Posterior vena cava (tissue), 2 donors: ENCODE data around the gene TTLL9. TPM values are rescaled to one million over a fixed set of nuclear protein-coding genes. Genes with fewer than 3 reads are reported as not detected.
"Not testable (repeated sequence)": the region's sequence is repeated elsewhere in the genome, so short reads cannot be mapped to it uniquely, and the experiment has no call there.

ENCODE experiments used
- DNase-seq: peaks from one replicate; pipeline ENCODE4 v3.0.0-alpha.2; 2020; ENCODE audit warnings: low spot score
- intact Hi-C, 2 donors: fragments of 100-400 bp; cut with DNase I; formaldehyde crosslinking; loops; one replicate each; pipeline versions ENCODE4 v1.14.1 to v1.14.2; 2022 to 2023
- total RNA-seq, 2 donors: library from RNA; stranded (reverse); fragmentation: NEBNext Ultra II Directional; extraction: Animal tissue kit (Norgen Biotek cat#: 25700); gene quantifications; one replicate each; pipeline ENCODE4 v1.2.1, GENCODE V29; 2021
- donor health status: DM: yes; HTN: yes; CAD: no.
- donor health status: DM: yes; HTN: yes; CAD: no.

TTLL9 gene
- total RNA-seq, 2 donors from 2014 or later, result 0.14 to 0.19 TPM

- intact Hi-C loops, result no loop called here
- DNase-seq, result no peak
Observed at GRCh38 chr20:31908016-31908415, 37.6 kb downstream of the TTLL9 start.

- intact Hi-C loops, result no loop called here
Observed at GRCh38 chr20:31908424-31908823, 38.0 kb downstream of the TTLL9 start.

GRCh38 chr20:31909253-31910070 is 39.0 kb downstream of the TTLL9 start:
- DNase-seq, result no peak
- intact Hi-C loops, result no loop called here

More at GRCh38 chr20:31908424-31908823, 38.0 kb downstream of the TTLL9 start:
- DNase-seq, result no peak

- DNase-seq, result no peak
- intact Hi-C loops, result no loop called here
Observed at GRCh38 chr20:31910071-31910803, 39.8 kb downstream of the TTLL9 start.

GRCh38 chr20:31913431-31914157 is 43.2 kb downstream of the TTLL9 start:
- intact Hi-C loops, result no loop called here
- DNase-seq, result peak; percentile 40

GRCh38 chr20:31914170-31914569 is 43.7 kb downstream of the TTLL9 start:
- intact Hi-C loops, result no loop called here
- DNase-seq, result no peak

- intact Hi-C loops, result no loop called here
- DNase-seq, result peak; percentile 45
Observed at GRCh38 chr20:31915491-31916280, 45.3 kb downstream of the TTLL9 start.

GRCh38 chr20:31916708-31917107 is 46.3 kb downstream of the TTLL9 start:
- DNase-seq, result no peak
- intact Hi-C loops, result no loop called here

GRCh38 chr20:31917962-31918412 is 47.6 kb downstream of the TTLL9 start:
- DNase-seq, intact Hi-C loops: not testable (repeated sequence)

- DNase-seq, result peak; percentile 47
- intact Hi-C loops, result no loop called here
Observed at GRCh38 chr20:31918466-31919105, 48.2 kb downstream of the TTLL9 start.

- DNase-seq, result peak; percentile 34
- intact Hi-C loops, result no loop called here
Observed at GRCh38 chr20:31919410-31920155, 49.1 kb downstream of the TTLL9 start.

- DNase-seq, result peak; percentile 44
- intact Hi-C loops, result no loop called here
Observed at GRCh38 chr20:31920275-31920855, 49.9 kb downstream of the TTLL9 start.

GRCh38 chr20:31921480-31921879 is 51.0 kb downstream of the TTLL9 start:
- intact Hi-C loops, DNase-seq: not testable (repeated sequence)

- DNase-seq, result peak; percentile 15
- intact Hi-C loops, result no loop called here
Observed at GRCh38 chr20:31922181-31922580, 51.7 kb downstream of the TTLL9 start.

GRCh38 chr20:31922588-31922987 is 52.2 kb downstream of the TTLL9 start:
- intact Hi-C loops, result no loop called here
- DNase-seq, result no peak

- intact Hi-C loops, result no loop called here
- DNase-seq, result peak; percentile 58
Observed at GRCh38 chr20:31923388-31924331, 53.2 kb downstream of the TTLL9 start.
